Measurements from ENCODE around the gene NDRG3. TPM values are rescaled to one million over a fixed set of nuclear protein-coding genes. Genes with fewer than 3 reads are reported as not detected.
A peak's percentile ranks its signal among the peaks of the same experiment; 100 is the strongest.

Gene NDRG3
- total RNA-seq, 2 experiments from 2014 or later = 24.8 to 27.5 TPM

DNA sequence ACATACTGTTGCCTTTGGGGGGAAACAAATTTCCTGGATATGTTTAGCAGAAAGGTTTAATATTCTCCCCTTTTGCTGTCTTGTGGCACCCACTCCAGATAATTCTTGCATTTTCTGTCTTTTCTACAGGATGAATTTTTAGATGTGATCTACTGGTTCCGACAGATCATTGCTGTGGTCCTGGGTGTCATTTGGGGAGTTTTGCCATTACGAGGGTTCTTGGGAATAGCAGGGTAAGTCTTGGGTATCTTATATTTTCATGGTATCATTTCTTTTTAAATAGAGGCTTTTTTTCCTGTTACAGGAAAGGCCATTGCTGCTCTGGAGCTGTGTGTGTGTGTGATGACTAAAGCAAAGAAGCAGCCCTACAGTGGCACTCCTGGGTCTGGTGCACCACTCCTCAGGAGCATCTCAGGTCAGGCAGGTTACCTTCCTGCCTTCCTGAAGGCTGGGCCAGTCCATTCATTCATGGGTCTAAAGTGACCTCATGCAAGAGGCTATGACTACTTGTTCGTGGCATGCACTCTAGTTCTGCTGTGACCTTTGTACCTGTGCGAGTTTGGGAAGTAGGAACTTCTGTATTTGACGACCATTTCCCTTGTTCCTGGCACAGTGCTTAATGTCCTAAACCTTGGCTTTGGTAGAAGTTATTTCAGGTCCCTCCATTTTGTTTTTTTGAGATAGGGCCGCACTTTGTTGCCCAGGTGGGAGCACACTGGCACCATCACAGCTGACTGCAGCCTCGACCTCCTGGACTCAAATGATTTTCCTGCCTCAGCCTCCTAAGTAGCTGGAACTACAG is 138.1 kb downstream of the NDRG3 start:
- H3K27me3 Mint-ChIP-seq = no peaks in the 10 kb centered on the region
- no peaks in the 10 kb centered on the region for H3K9me3 Mint-ChIP-seq (ENCODE audit: low read depth)
- peak overlapping the region; percentile 100 for H3K4me3 Mint-ChIP-seq
- intact Hi-C loops (cut with DNase I, micrococcal nuclease) = loop anchor here in 1 of 2 experiments (2.0 kb wide), 1 partner anchor 37 kb away; no protein-coding TSS in a partner anchor
- no peak for ATAC-seq
- peaks cover 20% of the 10 kb centered on the region for H3K4me1 Mint-ChIP-seq
- DNase-seq = no peak
- CTCF ChIA-PET = interaction anchor here (0.7 to 1.2 kb wide), 3 partner anchors 14 to 148 kb away, joined by 3 to 9 read pairs (median 3); no protein-coding TSS in a partner anchor
- POLR2A ChIA-PET = no interaction called here
- H3K27ac Mint-ChIP-seq = peak overlapping the region; percentile 95
- H3K36me3 Mint-ChIP-seq (ENCODE audit: low read depth) = peaks cover 35% of the 10 kb centered on the region

DNA sequence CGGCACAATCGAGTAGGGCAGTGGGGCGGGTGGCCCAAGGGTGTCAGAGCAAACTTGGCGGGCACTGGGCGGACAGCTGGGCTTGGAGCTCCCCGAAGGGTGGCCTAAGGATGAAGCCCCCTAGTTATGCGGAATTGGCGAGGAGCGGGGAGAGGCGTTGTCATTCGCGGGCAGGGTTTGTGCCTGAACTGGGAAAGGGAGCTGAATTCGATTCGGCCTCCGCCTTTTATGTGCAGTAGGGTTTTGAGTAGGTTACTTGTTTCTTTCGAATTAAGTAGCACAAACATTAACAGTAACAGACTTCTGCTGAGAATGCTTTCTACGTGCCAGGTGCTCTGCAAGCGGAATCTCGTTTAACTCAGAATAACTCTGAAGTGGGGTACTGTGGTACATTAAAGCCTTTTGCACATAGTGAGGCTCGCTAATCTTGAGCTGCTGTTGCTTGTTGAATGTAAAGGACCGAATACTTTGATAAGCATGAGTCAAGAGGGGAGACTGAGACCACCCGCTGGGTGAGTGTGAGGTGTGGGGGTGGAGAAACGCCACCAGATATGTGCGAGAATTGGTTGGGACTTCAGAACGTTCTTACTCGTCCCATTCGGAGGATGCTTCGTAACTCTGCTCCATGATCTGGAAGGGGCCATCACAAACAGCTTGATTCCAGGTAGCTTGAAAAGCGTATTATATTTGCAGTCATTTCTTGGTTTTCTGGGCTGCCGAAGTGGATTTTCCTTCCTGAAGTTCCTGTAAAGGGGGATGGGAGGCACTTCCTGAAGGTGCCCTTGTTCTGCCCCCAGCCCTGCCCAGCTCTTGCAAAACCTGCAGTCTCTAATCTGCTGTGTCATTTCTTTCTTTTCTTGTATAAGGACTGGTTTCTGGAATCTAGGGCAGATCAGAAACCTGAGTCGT is 139.5 kb downstream of the NDRG3 start:
- intact Hi-C loops (cut with DNase I, micrococcal nuclease) = loop anchor here in 1 of 2 experiments (2.0 kb wide), 1 partner anchor 38 kb away; no protein-coding TSS in a partner anchor
- POLR2A ChIA-PET = interaction anchor here (0.5 to 2.3 kb wide), 8 partner anchors 10 to 346 kb away, joined by 3 to 14 read pairs (median 4); partner anchors contain the start of genes SLA2 and TGIF2
- peaks cover 30% of the 10 kb centered on the region for H3K36me3 Mint-ChIP-seq (ENCODE audit: low read depth)
- peak overlapping the region; percentile 95 for H3K27ac Mint-ChIP-seq
- H3K9me3 Mint-ChIP-seq (ENCODE audit: low read depth) = no peaks in the 10 kb centered on the region
- CTCF ChIA-PET = interaction anchor here (0.5 to 4.2 kb wide), 20 partner anchors 10 to 1716 kb away, joined by 3 to 47 read pairs (median 4); partner anchors contain the start of genes SCAND1 and TGIF2
- H3K27me3 Mint-ChIP-seq = no peaks in the 10 kb centered on the region
- DNase-seq (peak; percentile 40), ATAC-seq (no peak)
- peaks cover 17% of the 10 kb centered on the region for H3K4me1 Mint-ChIP-seq
- H3K4me3 Mint-ChIP-seq = peak overlapping the region; percentile 100

DNA sequence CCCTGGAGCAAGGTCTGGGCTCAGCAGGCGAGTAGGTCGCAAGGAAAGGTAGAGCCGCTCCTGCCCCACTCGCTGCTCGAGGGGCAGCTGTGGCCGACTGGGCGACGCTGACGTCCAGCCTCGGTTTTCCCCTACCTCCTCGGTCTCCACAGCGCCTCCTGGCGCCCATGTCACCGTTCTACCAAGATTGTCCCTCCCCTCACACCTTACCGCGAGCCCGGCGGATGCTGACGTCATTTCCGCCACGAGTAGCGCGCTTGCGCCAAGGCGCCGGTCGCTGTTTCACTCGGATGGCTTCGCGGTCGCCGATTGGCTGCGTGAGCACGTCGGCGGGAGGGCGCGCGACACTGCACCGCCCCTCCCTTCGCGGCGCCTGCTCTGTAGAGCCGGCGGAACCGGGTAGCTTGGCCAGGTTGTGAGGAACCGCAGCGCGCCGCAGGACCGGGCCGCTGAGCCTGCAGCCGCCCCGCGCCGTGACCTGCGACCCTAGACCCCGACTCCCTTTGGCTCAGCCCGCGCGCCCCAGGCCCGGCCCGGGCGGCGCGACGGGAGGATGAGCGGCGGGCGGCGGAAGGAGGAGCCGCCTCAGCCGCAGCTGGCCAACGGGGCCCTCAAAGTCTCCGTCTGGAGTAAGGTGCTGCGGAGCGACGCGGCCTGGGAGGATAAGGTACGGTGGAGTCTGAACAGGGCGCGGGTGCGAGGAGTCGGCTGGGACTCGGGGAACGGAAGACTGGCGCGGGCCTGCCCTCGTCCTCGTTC is 140.3 kb downstream of the NDRG3 start, which contains the start of gene RAB5IF:
Gene RAB5IF (plus strand): TSS at position 381 of the 759 bp plus-strand sequence. CDS start 173 bp downstream, at position 554.
- H3K36me3 Mint-ChIP-seq (ENCODE audit: low read depth) = peaks cover 27% of the 10 kb centered on the region
- H3K4me3 Mint-ChIP-seq = peak within 1 kb of the TSS; percentile 100
- intact Hi-C loops (cut with DNase I, micrococcal nuclease) = loop anchor here (1.0 to 2.0 kb wide), 9 partner anchors 10 to 651 kb away; partner anchors contain the start of genes TGIF2 (in 2 of the 2), DSN1 (in 1 of the 2), NDRG3 (in 1 of the 2) and SCAND1 (in 1 of the 2)
- peak within 1 kb of the TSS; percentile 96 for H3K27ac Mint-ChIP-seq
- no peaks in the 10 kb centered on the region for H3K9me3 Mint-ChIP-seq (ENCODE audit: low read depth)
- H3K27me3 Mint-ChIP-seq = no peaks in the 10 kb centered on the region
- DNase-seq = peak; percentile 100
- H3K4me1 Mint-ChIP-seq = peaks cover 17% of the 10 kb centered on the region
- peak; percentile 91 for ATAC-seq
- POLR2A ChIA-PET = interaction anchor here (0.5 to 2.3 kb wide), 8 partner anchors 11 to 347 kb away, joined by 3 to 14 read pairs (median 4); partner anchors contain the start of genes SLA2 and TGIF2
- CTCF ChIA-PET = interaction anchor here (0.5 to 4.2 kb wide), 25 partner anchors 10 to 1715 kb away, joined by 3 to 47 read pairs (median 4); partner anchors contain the start of genes SCAND1 and TGIF2

DNA sequence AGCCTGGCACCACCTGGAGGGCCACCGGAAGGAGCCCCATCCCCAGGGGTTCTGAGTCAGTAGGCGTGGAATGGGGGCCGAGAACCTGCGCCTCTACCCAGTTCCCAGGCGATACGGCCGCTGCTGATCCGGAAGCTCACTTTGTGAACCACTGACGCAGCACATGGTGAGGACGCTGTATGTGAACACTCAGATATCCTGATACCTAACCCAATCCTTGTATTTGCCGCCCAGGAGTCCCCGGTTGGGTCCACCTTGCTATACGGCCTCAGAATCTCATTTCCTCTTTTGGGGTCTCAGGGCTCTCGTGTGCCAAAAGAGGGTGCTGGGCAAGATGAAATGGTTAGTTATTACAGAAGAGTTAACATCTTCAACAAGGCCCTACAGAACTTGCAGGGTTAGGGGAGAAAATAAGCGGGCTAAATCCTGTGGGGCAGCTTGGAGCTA is 140.9 kb downstream of the NDRG3 start:
- H3K27ac Mint-ChIP-seq = peak overlapping the region; percentile 96
- peaks cover 20% of the 10 kb centered on the region for H3K4me1 Mint-ChIP-seq
- ATAC-seq = peak; percentile 40
- DNase-seq = peak; percentile 71
- peaks cover 23% of the 10 kb centered on the region for H3K36me3 Mint-ChIP-seq (ENCODE audit: low read depth)
- no peaks in the 10 kb centered on the region for H3K27me3 Mint-ChIP-seq
- H3K9me3 Mint-ChIP-seq (ENCODE audit: low read depth) = no peaks in the 10 kb centered on the region
- ChIA-PET CTCF (interaction anchor here (0.6 to 4.2 kb wide), 19 partner anchors 9 to 184 kb away, joined by 3 to 47 read pairs (median 4); partner anchors contain the start of gene TGIF2), POLR2A (interaction anchor here (1.0 to 2.3 kb wide), 5 partner anchors 10 to 41 kb away, joined by 3 to 14 read pairs (median 8); partner anchors contain the start of genes SLA2 and TGIF2)
- H3K4me3 Mint-ChIP-seq = peak overlapping the region; percentile 100
- intact Hi-C loops (cut with DNase I, micrococcal nuclease) = loop anchor here (1.0 kb wide), 8 partner anchors 10 to 651 kb away; partner anchors contain the start of genes TGIF2 (in 2 of the 2), DSN1 (in 1 of the 2), NDRG3 (in 1 of the 2) and SCAND1 (in 1 of the 2)

Other genes starting within 250 kb of the NDRG3 start
- under 1 TPM; 0.60 to 0.66 TPM for gene MYL9, start 204.6 kb downstream of the NDRG3 start, total RNA-seq
- 10 to 100 TPM; 44.9 to 48.7 TPM for gene TGIF2, start 172.5 kb downstream of the NDRG3 start, total RNA-seq
- 10 to 100 TPM; 71.7 to 90.2 TPM for gene RAB5IF, start 140.3 kb downstream of the NDRG3 start, total RNA-seq
- 10 to 100 TPM; 48.7 to 52.6 TPM for gene SLA2, start 99.9 kb downstream of the NDRG3 start, total RNA-seq
- gene DSN1, start 27.7 kb upstream of the NDRG3 start, total RNA-seq = 10 to 100 TPM; 20.4 to 20.7 TPM
- not detected for gene TLDC2, start 130.0 kb upstream of the NDRG3 start, total RNA-seq
- 10 to 100 TPM; 35.6 to 36.9 TPM for gene SAMHD1, start 205.6 kb upstream of the NDRG3 start, total RNA-seq